Mesenchymal stem cell (in vitro differentiated cells and primary cell): ENCODE measurements around the gene EML4.
A peak's percentile ranks its signal among the peaks of the same experiment; 100 is the strongest.
"Not testable (repeated sequence)": the region's sequence is repeated elsewhere in the genome, so short reads cannot be mapped to it uniquely, and the experiment has no call there.

Experiments used
- DNase-seq: peaks from one replicate; pipeline ENCODE4 v3.0.0-alpha.2; 2013
- H2AFZ ChIP-seq: one replicate; pipeline ENCODE4 v1.6.1; 2013; ENCODE audit warnings: low read depth, mild to moderate bottlenecking, control low read depth, inconsistent platforms, low read length, moderate library complexity
- H2AK5ac ChIP-seq: 2 replicates; pipeline ENCODE4 v1.6.1; 2013; ENCODE audit warnings: low read length, moderate library complexity, mild to moderate bottlenecking, inconsistent platforms; ENCODE audit not compliant: severe bottlenecking
- H2BK120ac ChIP-seq: one replicate; pipeline ENCODE4 v1.6.1; 2013; ENCODE audit warnings: low read depth, mild to moderate bottlenecking, inconsistent platforms, low read length, moderate library complexity
- H2BK12ac ChIP-seq, 2 experiments: one replicate each; pipeline ENCODE4 v1.6.1; 2013; ENCODE audit warnings: inconsistent platforms in 2 of 2, low read length in 2 of 2, mild to moderate bottlenecking in 2 of 2, moderate library complexity in 2 of 2, control low read depth in 1 of 2
- H2BK15ac ChIP-seq: one replicate; pipeline ENCODE4 v1.6.1; 2013; ENCODE audit warnings: mild to moderate bottlenecking, low read depth, inconsistent platforms; ENCODE audit not compliant: poor library complexity, severe bottlenecking
- H2BK5ac ChIP-seq: 2 replicates; pipeline ENCODE4 v1.6.1; 2013; ENCODE audit warnings: low read depth, mild to moderate bottlenecking, low read length, control low read depth, inconsistent platforms; ENCODE audit not compliant: poor library complexity, severe bottlenecking
- H3K14ac ChIP-seq, 2 experiments: one replicate each; pipeline ENCODE4 v1.6.1; 2013; ENCODE audit warnings: inconsistent platforms in 2 of 2, low read length in 2 of 2, control low read depth in 1 of 2, mild to moderate bottlenecking in 1 of 2, moderate library complexity in 1 of 2
- H3K18ac ChIP-seq, 2 experiments: one replicate each; pipeline ENCODE4 v1.6.1; 2013; ENCODE audit warnings: inconsistent platforms in 2 of 2, low read length in 2 of 2, control low read depth in 1 of 2, low read depth in 1 of 2, mild to moderate bottlenecking in 1 of 2
- H3K23ac ChIP-seq, 2 experiments: one replicate each; pipeline ENCODE4 v1.6.1; 2013; ENCODE audit warnings: inconsistent platforms in 2 of 2, low read length in 2 of 2, mild to moderate bottlenecking in 2 of 2, moderate library complexity in 2 of 2, control low read depth in 1 of 2
- H3K27ac ChIP-seq: 2 replicates; pipeline ENCODE4 v1.5.1; 2013; ENCODE audit warnings: mild to moderate bottlenecking, moderate library complexity, low read length, control low read depth, inconsistent platforms; ENCODE audit not compliant: poor library complexity, severe bottlenecking
- H3K27me3 ChIP-seq, 2 experiments: 2 replicates each; pipeline versions ENCODE4 v1.6.1 to v1.7.0; 2013; ENCODE audit warnings: low read length in 2 of 2, mild to moderate bottlenecking in 2 of 2, moderate library complexity in 2 of 2, control low read depth in 1 of 2, inconsistent platforms in 1 of 2; ENCODE audit not compliant: control insufficient read depth in 1 of 2, insufficient read depth in 1 of 2
- H3K36me3 ChIP-seq, 2 experiments: 2 replicates each; pipeline versions ENCODE4 v1.6.1 to v1.7.0; 2013; ENCODE audit warnings: low read length in 2 of 2, control low read depth in 1 of 2, inconsistent platforms in 1 of 2, low read depth in 1 of 2, mild to moderate bottlenecking in 1 of 2; ENCODE audit not compliant: insufficient read depth in 2 of 2, control insufficient read depth in 1 of 2
- H3K4ac ChIP-seq, 2 experiments: one replicate each; pipeline ENCODE4 v1.6.1; 2013; ENCODE audit warnings: inconsistent platforms in 2 of 2, low read length in 2 of 2, mild to moderate bottlenecking in 2 of 2, moderate library complexity in 2 of 2, control low read depth in 1 of 2, low read depth in 1 of 2
- H3K4me1 ChIP-seq: 2 replicates; pipeline ENCODE4 v1.6.1; 2013; ENCODE audit warnings: low read depth, low read length, control low read depth; ENCODE audit not compliant: control insufficient read depth, insufficient read depth
- H3K4me2 ChIP-seq: 2 replicates; pipeline ENCODE4 v1.6.1; 2013; ENCODE audit warnings: low read length, mild to moderate bottlenecking, inconsistent platforms; ENCODE audit not compliant: poor library complexity, severe bottlenecking
- H3K4me3 ChIP-seq, 2 experiments: 2 replicates each; pipeline versions ENCODE4 v1.5.1 to v1.7.0; 2013; ENCODE audit warnings: low read length in 2 of 2, mild to moderate bottlenecking in 2 of 2, control low read depth in 1 of 2, low read depth in 1 of 2; ENCODE audit not compliant: insufficient read depth in 1 of 2
- H3K79me1 ChIP-seq: replicated peaks from 2 replicates; pipeline ENCODE4 v1.6.1; 2013; ENCODE audit warnings: mild to moderate bottlenecking, control low read depth, low read length, inconsistent platforms; ENCODE audit not compliant: poor library complexity, severe bottlenecking
- H3K9ac ChIP-seq: 2 replicates; pipeline ENCODE4 v1.7.0; 2013; ENCODE audit warnings: mild to moderate bottlenecking, low read length, moderate library complexity
- H3K9me3 ChIP-seq: 2 replicates; pipeline ENCODE4 v1.7.0; 2013; ENCODE audit warnings: mild to moderate bottlenecking, low read length; ENCODE audit not compliant: control insufficient read depth
- H4K8ac ChIP-seq: one replicate; pipeline ENCODE4 v1.6.1; 2013; ENCODE audit warnings: inconsistent platforms, mild to moderate bottlenecking, low read length, moderate library complexity
- H4K91ac ChIP-seq: one replicate; pipeline ENCODE4 v1.6.1; 2013; ENCODE audit warnings: mild to moderate bottlenecking, low read length, inconsistent platforms
- WGBS: methylation state at CpG from one replicate; pipeline ENCODE4 v1.1.7; 2013; ENCODE audit warnings: mixed read lengths; 5-methylcytosine and 5-hydroxymethylcytosine counted together

EML4 gene

DNA sequence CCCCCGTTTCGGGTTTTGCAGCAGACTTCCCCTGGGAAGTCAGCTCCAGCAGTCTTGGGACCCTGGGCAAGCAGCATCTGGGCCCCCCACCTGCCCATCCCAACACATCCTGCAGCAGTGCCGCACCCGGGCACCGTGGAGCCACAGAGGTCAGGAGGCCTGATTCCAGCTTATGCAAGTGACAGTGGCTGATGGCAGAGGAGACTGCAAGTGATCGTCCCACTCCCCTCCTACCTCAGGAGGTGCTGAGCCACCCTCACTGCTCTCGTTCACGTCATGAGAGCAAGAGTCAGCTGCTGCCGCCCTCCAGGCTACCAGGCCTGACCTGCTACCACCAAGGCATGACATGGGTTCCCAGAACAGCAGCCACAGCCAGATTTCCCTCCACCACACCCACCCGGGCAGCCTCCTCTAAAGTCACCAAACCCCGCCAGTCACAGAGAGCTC, 173.7 kb downstream of the EML4 start:
- Histone ChIP-seq H3K27me3 (no peaks in the 10 kb centered on the region), H3K9me3 (no peaks in the 10 kb centered on the region), H4K91ac (peak overlapping the region; percentile 91), H3K18ac (peak overlapping the region; percentile 65 to 83), H2BK12ac (peak overlapping the region; percentile 46 to 60), H3K4me2 (no peak overlapping the region), H3K27ac (peak overlapping the region; percentile 50), H3K4me3 (peak overlapping the region in 1 of 2 experiments; percentile 25), H4K8ac (peak overlapping the region; percentile 87), H3K9ac (peak overlapping the region; percentile 19), H3K4me1 (peaks cover 16% of the 10 kb centered on the region), H3K14ac (peak overlapping the region in 1 of 2 experiments; percentile 76), H3K4ac (peak overlapping the region; percentile 68 to 92), H2BK5ac (no peak overlapping the region), H3K36me3 (peaks cover 47 to 53% of the 10 kb centered on the region in 2 experiments), H3K23ac (peak overlapping the region in 1 of 2 experiments; percentile 47), H3K79me1 (peaks cover 50% of the 10 kb centered on the region), H2AFZ (no peak overlapping the region), H2BK15ac (no peak overlapping the region), H2AK5ac (peak overlapping the region; percentile 5), H2BK120ac (no peak overlapping the region)
- no peak for DNase-seq
- 64% methylated on average over 11 of the region's 11 CpGs for WGBS

DNA sequence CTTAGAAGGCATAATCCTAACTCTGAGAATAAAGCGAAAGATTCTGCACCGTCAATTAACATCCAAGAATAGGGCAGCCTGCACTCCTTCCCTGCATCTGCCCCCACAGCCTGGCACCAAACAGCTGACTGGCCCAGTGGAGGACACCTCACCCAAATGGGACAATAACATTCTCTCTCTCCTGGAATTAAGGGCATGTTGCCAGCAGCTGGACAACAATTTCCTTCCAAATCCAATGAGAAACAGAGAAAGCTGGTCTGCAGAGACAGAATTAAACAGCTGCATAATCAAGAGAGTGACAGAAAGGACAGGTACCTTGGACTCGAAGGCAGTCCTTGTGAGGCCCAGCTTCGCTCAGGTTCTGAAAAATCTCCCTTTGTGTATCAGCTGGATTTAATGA, 176.8 kb downstream of the EML4 start:
- Histone ChIP-seq H3K27ac (no peak overlapping the region), H4K91ac (no peak overlapping the region), H2BK120ac (no peak overlapping the region), H2BK15ac (no peak overlapping the region), H2BK5ac (no peak overlapping the region), H3K4ac (no peak overlapping the region), H3K9ac (no peak overlapping the region), H3K4me2 (no peak overlapping the region), H3K23ac (no peak overlapping the region), H3K14ac (no peak overlapping the region), H2AK5ac (no peak overlapping the region), H4K8ac (no peak overlapping the region), H3K4me1 (peaks cover 16% of the 10 kb centered on the region), H3K27me3 (no peaks in the 10 kb centered on the region), H3K18ac (no peak overlapping the region), H2BK12ac (no peak overlapping the region), H3K36me3 (peaks cover 23 to 49% of the 10 kb centered on the region in 2 experiments), H3K79me1 (peaks cover 34% of the 10 kb centered on the region), H3K4me3 (no peak overlapping the region), H2AFZ (no peak overlapping the region), H3K9me3 (no peaks in the 10 kb centered on the region)
- no peak for DNase-seq
- 98% methylated on average over 4 of the region's 4 CpGs for WGBS

DNA sequence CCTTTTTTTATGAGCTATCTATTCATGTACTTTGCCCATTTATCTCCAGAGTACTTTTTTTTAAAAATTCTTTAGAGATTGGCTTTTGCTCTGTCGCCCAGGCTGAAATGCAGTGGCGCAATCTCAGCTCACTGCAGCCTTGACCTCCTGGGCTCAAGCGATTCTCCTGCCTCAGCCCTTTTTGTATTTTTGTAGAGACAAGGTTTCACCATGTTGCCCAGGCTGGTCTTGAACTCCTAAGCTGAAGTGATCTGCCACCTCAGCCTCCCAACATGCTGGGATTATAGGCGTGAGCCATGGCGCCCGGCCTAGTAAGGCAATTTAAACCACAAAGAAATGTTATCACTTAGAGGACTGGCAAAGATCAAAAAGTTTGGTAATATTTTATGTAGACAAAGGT, 177.7 kb downstream of the EML4 start:
- not testable (repeated sequence) for H3K14ac ChIP-seq, H3K4me2 ChIP-seq, H3K27ac ChIP-seq, H3K4ac ChIP-seq, H3K4me3 ChIP-seq, H2AFZ ChIP-seq, H3K9me3 ChIP-seq, H2BK15ac ChIP-seq, H3K23ac ChIP-seq, DNase-seq, H2BK5ac ChIP-seq, H2AK5ac ChIP-seq, H4K8ac ChIP-seq, H2BK120ac ChIP-seq, H3K9ac ChIP-seq, H2BK12ac ChIP-seq, H3K18ac ChIP-seq, H3K27me3 ChIP-seq, H4K91ac ChIP-seq
- peaks cover 34% of the 10 kb centered on the region for H3K79me1 ChIP-seq
- WGBS: 97% methylated on average over 3 of the region's 6 CpGs
- peaks cover 11% of the 10 kb centered on the region for H3K4me1 ChIP-seq
- peaks cover 23 to 53% of the 10 kb centered on the region in 2 experiments for H3K36me3 ChIP-seq

- not testable (repeated sequence) for H3K9me3 ChIP-seq, H3K4me1 ChIP-seq, H2BK15ac ChIP-seq, H3K23ac ChIP-seq, H3K4me3 ChIP-seq, H3K27me3 ChIP-seq, H2BK120ac ChIP-seq, H2BK12ac ChIP-seq, DNase-seq, H3K18ac ChIP-seq, H2BK5ac ChIP-seq, H2AFZ ChIP-seq, H2AK5ac ChIP-seq, H4K8ac ChIP-seq, H3K4ac ChIP-seq, H3K4me2 ChIP-seq, H4K91ac ChIP-seq, H3K9ac ChIP-seq, H3K27ac ChIP-seq, H3K14ac ChIP-seq
- Histone ChIP-seq H3K36me3 (peaks cover 23 to 60% of the 10 kb centered on the region in 2 experiments), H3K79me1 (peaks cover 35% of the 10 kb centered on the region)
- WGBS: 97% methylated on average over 8 of the region's 12 CpGs
Observed at GRCh38 chr2:42347518-42347917, 178.4 kb downstream of the EML4 start.
